Spinal cord (tissue), 10 donors: ENCODE data around the gene KRTAP10-4. TPM values are rescaled to one million over a fixed set of nuclear protein-coding genes. Genes with fewer than 3 reads are reported as not detected.
"Not testable (repeated sequence)": the region's sequence is repeated elsewhere in the genome, so short reads cannot be mapped to it uniquely, and the experiment has no call there.

Source experiments
- DNase-seq, 6 donors: peaks; one replicate each; pipeline versions ENCODE4 v3.0.0 to v3.0.0-alpha.2; 2013 to 2015; ENCODE audit warnings: low spot score in 6 of 6, low read depth in 4 of 6
- H3K27ac ChIP-seq: one replicate; pipeline ENCODE4 v1.5.1; 2013; ENCODE audit warnings: low read depth, low read length, control low read depth
- H3K27me3 ChIP-seq: one replicate; pipeline ENCODE4 v1.6.1; 2013; ENCODE audit warnings: low read length; ENCODE audit not compliant: control insufficient read depth, insufficient read depth
- H3K36me3 ChIP-seq: one replicate; pipeline ENCODE4 v1.6.1; 2013; ENCODE audit warnings: low read length; ENCODE audit not compliant: control insufficient read depth, insufficient read depth
- H3K4me1 ChIP-seq: one replicate; pipeline ENCODE4 v1.6.1; 2013; ENCODE audit warnings: low read length; ENCODE audit not compliant: control insufficient read depth, insufficient read depth
- H3K4me3 ChIP-seq: one replicate; pipeline ENCODE4 v1.5.1; 2013; ENCODE audit warnings: low read depth, low read length, control low read depth
- H3K9me3 ChIP-seq: one replicate; pipeline ENCODE4 v1.6.1; 2013; ENCODE audit warnings: low read length; ENCODE audit not compliant: control insufficient read depth, insufficient read depth
- WGBS: methylation state at CpG from one replicate; pipeline ENCODE4 v1.1.5; 2013; ENCODE audit warnings: missing lambda C conversion rate; ENCODE audit not compliant: insufficient coverage; 5-methylcytosine and 5-hydroxymethylcytosine counted together
- polyA plus RNA-seq, 2 donors: library from polyadenylated mRNA; unstranded; fragments of 120-200 nt; gene quantifications; one replicate each; pipeline ENCODE4 v1.2.1, GENCODE V29; 2013; ENCODE audit not compliant: insufficient read length in 2 of 2
- total RNA-seq, 2 donors: library from RNA; depleted of rRNA in 1 of 2; stranded (reverse); fragments of 120-200 nt in 1 of 2; fragments of >200 nt in 1 of 2; gene quantifications; one replicate each; pipeline versions ENCODE4 v1.2.3 to v1.2.4, GENCODE V29; 2013 to 2014
- donor health status: healthy.

Gene KRTAP10-4
- total and polyA plus RNA-seq, 4 donors, result not detected

GRCh38 chr21:44589586-44590305, 16.2 kb downstream of the KRTAP10-4 start:
- no peak for DNase-seq
- Histone ChIP-seq H3K4me3 (no peak overlapping the region), H3K27ac (no peak overlapping the region), H3K4me1 (peaks cover 6% of the 10 kb centered on the region), H3K36me3 (no peaks in the 10 kb centered on the region), H3K27me3 (peaks cover 7% of the 10 kb centered on the region), H3K9me3 (no peaks in the 10 kb centered on the region)
- 82% methylated on average over 23 of the region's 24 CpGs for WGBS

- H3K4me3 ChIP-seq, result no peak overlapping the region
- H3K9me3 ChIP-seq, result no peaks in the 10 kb centered on the region
- H3K4me1 ChIP-seq, result peaks cover 6% of the 10 kb centered on the region
- 68% methylated on average over 8 of the region's 10 CpGs for WGBS
- H3K27me3 ChIP-seq, result peaks cover 3% of the 10 kb centered on the region
- no peak overlapping the region for H3K27ac ChIP-seq
- H3K36me3 ChIP-seq, result no peaks in the 10 kb centered on the region
- no peak for DNase-seq
Measured at GRCh38 chr21:44590311-44590721, 16.8 kb downstream of the KRTAP10-4 start.

GRCh38 chr21:44590897-44591800, 17.6 kb downstream of the KRTAP10-4 start:
- H3K36me3 ChIP-seq, H3K4me1 ChIP-seq, H3K27me3 ChIP-seq, H3K9me3 ChIP-seq, H3K27ac ChIP-seq, H3K4me3 ChIP-seq: not testable (repeated sequence)
- DNase-seq, result peak in 1 of 6 donors; percentile 22
- 66% methylated on average over 8 of the region's 19 CpGs for WGBS

GRCh38 chr21:44591801-44592130, 18.2 kb downstream of the KRTAP10-4 start:
- no CpG with 5 or more reads among the region's 4 CpGs for WGBS
- H3K4me3 ChIP-seq, H3K27me3 ChIP-seq, H3K36me3 ChIP-seq, H3K27ac ChIP-seq, H3K9me3 ChIP-seq, H3K4me1 ChIP-seq, DNase-seq: not testable (repeated sequence)

- no peaks in the 10 kb centered on the region for H3K27me3 ChIP-seq
- peaks cover 6% of the 10 kb centered on the region for H3K4me1 ChIP-seq
- DNase-seq, result no peak
- H3K9me3 ChIP-seq, result no peaks in the 10 kb centered on the region
- H3K4me3 ChIP-seq, result no peak within 1 kb of the TSS
- WGBS, result 66% methylated on average over 29 of the region's 33 CpGs
- H3K36me3 ChIP-seq, result no peaks in the 10 kb centered on the region
- H3K27ac ChIP-seq, result no peak within 1 kb of the TSS
Measured at GRCh38 chr21:44592446-44593311, 19.1 kb downstream of the KRTAP10-4 start, which contains the start of gene KRTAP10-6. Gene KRTAP10-6 (minus strand): TSS chr21:44592505. CDS start chr21:44592484, 21 bp downstream.

- 51% methylated on average over 18 of the region's 20 CpGs for WGBS
- DNase-seq, result no peak
- Histone ChIP-seq H3K4me1 (peaks cover 6% of the 10 kb centered on the region), H3K27me3 (no peaks in the 10 kb centered on the region), H3K9me3 (no peaks in the 10 kb centered on the region), H3K27ac (no peak overlapping the region), H3K4me3 (no peak overlapping the region), H3K36me3 (no peaks in the 10 kb centered on the region)
Measured at GRCh38 chr21:44593598-44594405, 20.3 kb downstream of the KRTAP10-4 start.

- Histone ChIP-seq H3K4me3 (no peak overlapping the region), H3K4me1 (peaks cover 6% of the 10 kb centered on the region), H3K9me3 (no peaks in the 10 kb centered on the region), H3K36me3 (no peaks in the 10 kb centered on the region), H3K27me3 (no peaks in the 10 kb centered on the region), H3K27ac (no peak overlapping the region)
- DNase-seq, result no peak
- WGBS, result 90% methylated on average over 7 of the region's 12 CpGs
Measured at GRCh38 chr21:44594406-44594916, 20.9 kb downstream of the KRTAP10-4 start.

- H3K4me1 ChIP-seq, result peaks cover 6% of the 10 kb centered on the region
- no peaks in the 10 kb centered on the region for H3K36me3 ChIP-seq
- WGBS, result 100% methylated on average over 1 of the region's 6 CpGs
- no peak overlapping the region for H3K4me3 ChIP-seq
- no peaks in the 10 kb centered on the region for H3K9me3 ChIP-seq
- DNase-seq, result no peak
- H3K27me3 ChIP-seq, result no peaks in the 10 kb centered on the region
- no peak overlapping the region for H3K27ac ChIP-seq
Measured at GRCh38 chr21:44595524-44595923, 22.0 kb downstream of the KRTAP10-4 start.
